CD4-positive, alpha-beta T cell (primary cell): ENCODE results near the gene LMX1B. TPM values are rescaled to one million over a fixed set of nuclear protein-coding genes. Genes with fewer than 3 reads are reported as not detected.

Experiments
- ATAC-seq: fragments of 200-7000 bp; cut with Tn5 transposase; one replicate; pipeline ENCODE4 v1.10.0; 2022; ENCODE audit warnings: mild to moderate bottlenecking; ENCODE audit not compliant: poor library complexity
- CTCF ChIA-PET: fragments of 350-600 bp; sonication (Branson Sonifier 250); formaldehyde crosslinking; loops from one replicate; lab custom pipeline; 2021; ENCODE audit warnings: antibody characterized with exemption, inconsistent platforms; lab: Charles Lee
- POLR2A ChIA-PET: fragments of 350-600 bp; sonication (Branson Sonifier 250); formaldehyde crosslinking; loops from one replicate; lab custom pipeline; 2021; ENCODE audit warnings: antibody characterized with exemption, inconsistent platforms; lab: Charles Lee
- DNase-seq, 14 experiments: peaks; one replicate each; pipeline ENCODE4 v3.0.0-alpha.2; 2013 to 2020; ENCODE audit warnings: mixed read lengths in 2 of 14
- H3K27ac ChIP-seq, 2 donors: one replicate each; pipeline versions ENCODE4 v1.5.1 to v1.7.0; 2013; ENCODE audit warnings: low read length in 2 of 2, low read depth in 1 of 2, mild to moderate bottlenecking in 1 of 2
- H3K27me3 ChIP-seq, 2 experiments: 1 replicate in 1 of 2; 2 replicates in 1 of 2; pipeline versions ENCODE4 v1.6.1 to v1.7.0; 2013; ENCODE audit warnings: low read length in 2 of 2, control low read depth in 1 of 2, mild to moderate bottlenecking in 1 of 2, moderate library complexity in 1 of 2; ENCODE audit not compliant: insufficient read depth in 2 of 2, control insufficient read depth in 1 of 2
- H3K36me3 ChIP-seq: one replicate; pipeline ENCODE4 v1.6.1; 2013; ENCODE audit warnings: low read length, control low read depth; ENCODE audit not compliant: insufficient read depth
- H3K4me1 ChIP-seq: one replicate; pipeline ENCODE4 v1.6.1; 2013; ENCODE audit warnings: low read length, control low read depth; ENCODE audit not compliant: insufficient read depth
- H3K4me3 ChIP-seq: one replicate; pipeline ENCODE4 v1.5.1; 2013; ENCODE audit warnings: mild to moderate bottlenecking, low read length, moderate library complexity
- H3K9me3 ChIP-seq, 2 experiments: 1 replicate in 1 of 2; 2 replicates in 1 of 2; pipeline versions ENCODE4 v1.6.1 to v1.7.0; 2013; ENCODE audit warnings: low read length in 2 of 2, mild to moderate bottlenecking in 2 of 2, control low read depth in 1 of 2, moderate library complexity in 1 of 2; ENCODE audit not compliant: control insufficient read depth in 1 of 2, insufficient read depth in 1 of 2
- H3K27ac Mint-ChIP-seq: one replicate; pipeline ENCODE4 v1.8.0; 2020; ENCODE audit warnings: mixed read lengths
- H3K27me3 Mint-ChIP-seq: one replicate; pipeline ENCODE4 v1.8.0; 2021; ENCODE audit warnings: mixed read lengths
- H3K36me3 Mint-ChIP-seq: one replicate; pipeline ENCODE4 v1.8.0; 2021; ENCODE audit warnings: low read depth, mixed read lengths
- H3K4me1 Mint-ChIP-seq: one replicate; pipeline ENCODE4 v1.8.0; 2021; ENCODE audit warnings: low read depth, mixed read lengths
- H3K4me3 Mint-ChIP-seq: one replicate; pipeline ENCODE4 v1.8.0; 2020; ENCODE audit warnings: mild to moderate bottlenecking, mixed read lengths
- H3K9me3 Mint-ChIP-seq: one replicate; pipeline ENCODE4 v1.8.0; 2020; ENCODE audit warnings: mixed read lengths
- intact Hi-C, 2 experiments: fragments of 100-400 bp; cut with DNase I in 1 of 2; cut with micrococcal nuclease in 1 of 2; formaldehyde crosslinking; loops; one replicate each; pipeline versions ENCODE4 v1.15.1 to v1.9.0; 2023 to 2025; cut with DNase I, micrococcal nuclease
- total RNA-seq, 174 experiments: library from RNA in 2 of 174; stranded (reverse) in 2 of 174; gene quantifications; one replicate each; pipeline ENCODE4 v1.2.3 and lab custom pipeline; 2021 to 2026
- TF ChIP-seq, protein P1 (sequence below): fragments of 200-600 bp; IDR thresholded peaks from one replicate; pipeline ENCODE4 v1.8.0; 2022; ENCODE audit warnings: antibody characterized with exemption, mild to moderate bottlenecking

LMX1B gene
- total RNA-seq, 2 experiments from 2014 or later, result not detected

DNA sequence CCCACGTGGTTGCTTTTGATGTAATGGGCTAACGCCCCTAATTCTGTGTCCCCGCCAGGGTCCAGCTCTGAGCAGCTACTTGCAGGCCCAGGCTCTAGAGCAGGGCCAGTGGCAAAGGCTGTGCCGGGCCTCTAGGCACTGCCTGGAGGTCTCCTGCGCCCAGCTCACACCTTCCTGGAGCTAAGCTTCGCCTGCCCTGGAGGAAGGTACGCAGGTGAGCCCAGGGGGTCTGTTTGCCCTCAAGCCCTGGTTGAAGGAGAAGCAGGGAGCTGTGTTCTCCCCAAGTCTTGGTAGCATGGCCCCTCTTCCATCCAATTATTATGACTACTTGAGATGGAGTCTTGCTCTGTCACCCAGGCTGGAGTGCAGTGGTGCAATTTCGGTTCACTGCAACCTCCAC is 5.2 kb upstream of the LMX1B start:
- H3K9me3 ChIP-seq, result peaks cover 0 to 6% of the 10 kb centered on the region in 2 experiments
- H3K4me3 ChIP-seq, result no peak overlapping the region
- peaks cover 22% of the 10 kb centered on the region for H3K4me1 ChIP-seq
- H3K27ac ChIP-seq, result no peak overlapping the region
- ATAC-seq, result no peak
- no peaks in the 10 kb centered on the region for H3K36me3 ChIP-seq
- intact Hi-C loops, result no loop called here
- ChIA-PET POLR2A (no interaction called here), CTCF (no interaction called here)
- no peaks in the 10 kb centered on the region for H3K9me3 Mint-ChIP-seq
- H3K27ac Mint-ChIP-seq, result no peak overlapping the region
- H3K4me1 Mint-ChIP-seq, result peaks cover 11% of the 10 kb centered on the region
- TF ChIP-seq, protein P1, sequence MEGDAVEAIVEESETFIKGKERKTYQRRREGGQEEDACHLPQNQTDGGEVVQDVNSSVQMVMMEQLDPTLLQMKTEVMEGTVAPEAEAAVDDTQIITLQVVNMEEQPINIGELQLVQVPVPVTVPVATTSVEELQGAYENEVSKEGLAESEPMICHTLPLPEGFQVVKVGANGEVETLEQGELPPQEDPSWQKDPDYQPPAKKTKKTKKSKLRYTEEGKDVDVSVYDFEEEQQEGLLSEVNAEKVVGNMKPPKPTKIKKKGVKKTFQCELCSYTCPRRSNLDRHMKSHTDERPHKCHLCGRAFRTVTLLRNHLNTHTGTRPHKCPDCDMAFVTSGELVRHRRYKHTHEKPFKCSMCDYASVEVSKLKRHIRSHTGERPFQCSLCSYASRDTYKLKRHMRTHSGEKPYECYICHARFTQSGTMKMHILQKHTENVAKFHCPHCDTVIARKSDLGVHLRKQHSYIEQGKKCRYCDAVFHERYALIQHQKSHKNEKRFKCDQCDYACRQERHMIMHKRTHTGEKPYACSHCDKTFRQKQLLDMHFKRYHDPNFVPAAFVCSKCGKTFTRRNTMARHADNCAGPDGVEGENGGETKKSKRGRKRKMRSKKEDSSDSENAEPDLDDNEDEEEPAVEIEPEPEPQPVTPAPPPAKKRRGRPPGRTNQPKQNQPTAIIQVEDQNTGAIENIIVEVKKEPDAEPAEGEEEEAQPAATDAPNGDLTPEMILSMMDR, result no peak
- H3K27me3 ChIP-seq, result peaks cover 61 to 72% of the 10 kb centered on the region in 2 experiments
- H3K27me3 Mint-ChIP-seq, result peaks cover 74% of the 10 kb centered on the region
- H3K4me3 Mint-ChIP-seq, result no peak overlapping the region
- H3K36me3 Mint-ChIP-seq, result no peaks in the 10 kb centered on the region
- no peak for DNase-seq

DNA sequence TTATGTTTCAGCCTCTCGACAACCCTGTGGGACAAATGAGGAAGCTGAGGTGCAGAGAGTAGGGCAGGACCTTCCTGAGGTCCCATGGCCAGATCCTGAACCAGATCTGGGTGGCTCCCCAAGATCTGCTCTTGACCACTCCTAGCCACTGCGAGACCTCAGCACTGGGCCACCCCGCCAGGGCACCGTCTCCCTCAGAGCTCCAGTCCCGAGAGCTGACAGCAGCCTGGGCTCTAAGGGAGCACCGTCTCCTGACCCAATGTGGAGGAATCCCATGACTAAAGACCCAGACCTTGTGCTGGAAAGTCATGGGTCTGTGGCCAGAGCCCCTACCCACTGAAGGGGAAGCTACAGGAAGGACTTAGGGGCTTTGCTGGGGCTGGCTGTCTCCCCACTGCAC is 4.5 kb upstream of the LMX1B start:
- intact Hi-C loops, result no loop called here
- ChIA-PET POLR2A (no interaction called here), CTCF (interaction anchor here (1.3 kb wide), 1 partner anchor 82 kb away, joined by 3 read pairs; no protein-coding TSS in a partner anchor)
- Histone ChIP-seq H3K4me3 (no peak overlapping the region), H3K4me1 (peaks cover 22% of the 10 kb centered on the region), H3K27ac (no peak overlapping the region), H3K9me3 (peaks cover 0 to 6% of the 10 kb centered on the region in 2 experiments), H3K27me3 (peaks cover 61 to 67% of the 10 kb centered on the region in 2 experiments), H3K36me3 (no peaks in the 10 kb centered on the region)
- no peak overlapping the region for H3K27ac Mint-ChIP-seq
- no peaks in the 10 kb centered on the region for H3K9me3 Mint-ChIP-seq
- H3K4me3 Mint-ChIP-seq, result no peak overlapping the region
- ATAC-seq (no peak), DNase-seq (no peak)
- H3K27me3 Mint-ChIP-seq, result peaks cover 68% of the 10 kb centered on the region
- no peaks in the 10 kb centered on the region for H3K36me3 Mint-ChIP-seq
- peaks cover 11% of the 10 kb centered on the region for H3K4me1 Mint-ChIP-seq
- TF ChIP-seq, protein P1, result no peak

DNA sequence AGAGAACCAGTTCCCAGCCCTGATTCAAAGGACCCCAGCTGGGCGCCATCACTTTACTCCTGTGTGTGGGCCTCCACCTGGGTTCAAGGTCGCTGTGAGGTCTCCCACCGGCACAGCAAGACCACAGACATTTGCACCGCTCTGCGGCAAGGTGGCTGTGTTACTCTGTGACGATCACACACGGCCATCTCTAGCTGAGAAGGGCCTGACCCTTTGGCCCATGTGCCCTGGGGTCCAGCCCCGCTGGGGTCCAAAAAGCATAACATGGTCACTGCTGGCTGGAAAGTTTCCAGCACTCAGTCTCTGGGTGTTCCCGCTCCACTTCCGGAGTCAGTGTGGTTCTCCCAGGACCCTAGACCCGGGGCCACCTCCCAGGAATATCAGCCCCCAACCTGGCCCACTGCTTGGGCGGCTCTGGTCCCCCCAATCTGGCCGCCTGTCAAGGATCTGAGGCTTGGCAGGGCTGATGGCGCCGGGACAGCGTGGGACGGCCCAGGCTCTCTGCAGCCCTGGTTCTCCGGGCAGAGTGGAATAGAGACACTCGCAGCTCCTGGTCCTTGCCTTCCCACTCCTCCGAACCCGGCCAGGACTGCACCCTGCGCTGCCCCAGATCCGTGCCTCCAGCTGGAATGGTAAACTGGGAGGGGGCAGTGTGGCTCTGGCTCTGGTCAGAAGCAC is 3.9 kb upstream of the LMX1B start:
- ChIA-PET CTCF (interaction anchor here (1.3 kb wide), 1 partner anchor 81 kb away, joined by 3 read pairs; no protein-coding TSS in a partner anchor), POLR2A (no interaction called here)
- peaks cover 28% of the 10 kb centered on the region for H3K4me1 ChIP-seq
- peaks cover 64 to 73% of the 10 kb centered on the region in 2 experiments for H3K27me3 ChIP-seq
- no peaks in the 10 kb centered on the region for H3K36me3 Mint-ChIP-seq
- TF ChIP-seq, protein P1, result no peak
- H3K36me3 ChIP-seq, result no peaks in the 10 kb centered on the region
- H3K9me3 ChIP-seq, result peaks cover 0 to 12% of the 10 kb centered on the region in 2 experiments
- no peak for ATAC-seq
- no peak overlapping the region for H3K27ac ChIP-seq
- H3K9me3 Mint-ChIP-seq, result no peaks in the 10 kb centered on the region
- intact Hi-C loops, result loop anchor here in 1 of 2 experiments (5.0 to 10.0 kb wide), 2 partner anchors 85 to 172 kb away; no protein-coding TSS in a partner anchor
- no peak overlapping the region for H3K4me3 ChIP-seq
- no peak for DNase-seq
- peaks cover 72% of the 10 kb centered on the region for H3K27me3 Mint-ChIP-seq
- peaks cover 11% of the 10 kb centered on the region for H3K4me1 Mint-ChIP-seq
- H3K27ac Mint-ChIP-seq, result no peak overlapping the region
- no peak overlapping the region for H3K4me3 Mint-ChIP-seq
